GM21825 (cell line): ENCODE data around the gene CCSER1.

Experiments used
- ATAC-seq: cut with Tn5 transposase; IDR thresholded peaks from one replicate; pipeline ENCODE4 v1.9.1; 2021; ENCODE audit warnings: mild to moderate bottlenecking, moderate library complexity; ENCODE audit not compliant: unreplicated experiment

Gene CCSER1

DNA sequence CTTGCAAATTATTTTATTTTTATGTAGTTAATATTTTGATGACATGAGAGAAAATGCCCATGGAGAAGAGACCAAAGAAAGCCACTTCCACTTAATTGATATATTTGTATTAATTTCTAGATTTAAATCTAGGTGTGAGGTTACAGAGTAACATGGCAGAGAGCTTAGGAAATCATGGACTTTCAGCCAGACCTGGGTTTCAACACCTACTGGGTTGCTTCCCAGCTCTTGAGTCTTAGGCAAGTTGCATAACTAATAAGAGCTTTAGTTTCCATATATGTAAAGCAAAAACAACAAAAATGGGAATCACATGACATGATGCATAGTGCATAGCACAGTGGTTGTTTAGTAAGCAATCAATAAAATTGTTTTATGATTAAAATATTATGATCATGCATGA, 413.3 kb downstream of the CCSER1 start:
- no peak for ATAC-seq

DNA sequence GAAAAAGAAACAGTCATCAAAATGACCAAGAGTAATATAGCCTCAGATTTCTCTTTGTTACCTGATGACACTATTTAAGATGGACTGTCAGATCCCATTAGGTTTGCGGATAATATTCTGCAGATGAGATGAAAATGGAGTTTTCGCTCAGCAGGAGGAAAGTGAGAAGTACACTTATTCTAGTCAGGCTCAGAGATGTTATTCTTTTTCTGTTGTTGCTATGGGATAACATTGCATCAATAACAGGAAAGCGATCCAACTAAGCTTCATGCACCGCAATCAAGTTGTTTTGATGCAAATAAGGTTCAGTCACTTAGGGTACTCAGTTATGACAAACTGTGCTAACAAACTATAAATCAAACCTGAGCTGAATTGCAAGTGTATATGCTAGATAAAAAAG, 415.0 kb downstream of the CCSER1 start:
- no peak for ATAC-seq

DNA sequence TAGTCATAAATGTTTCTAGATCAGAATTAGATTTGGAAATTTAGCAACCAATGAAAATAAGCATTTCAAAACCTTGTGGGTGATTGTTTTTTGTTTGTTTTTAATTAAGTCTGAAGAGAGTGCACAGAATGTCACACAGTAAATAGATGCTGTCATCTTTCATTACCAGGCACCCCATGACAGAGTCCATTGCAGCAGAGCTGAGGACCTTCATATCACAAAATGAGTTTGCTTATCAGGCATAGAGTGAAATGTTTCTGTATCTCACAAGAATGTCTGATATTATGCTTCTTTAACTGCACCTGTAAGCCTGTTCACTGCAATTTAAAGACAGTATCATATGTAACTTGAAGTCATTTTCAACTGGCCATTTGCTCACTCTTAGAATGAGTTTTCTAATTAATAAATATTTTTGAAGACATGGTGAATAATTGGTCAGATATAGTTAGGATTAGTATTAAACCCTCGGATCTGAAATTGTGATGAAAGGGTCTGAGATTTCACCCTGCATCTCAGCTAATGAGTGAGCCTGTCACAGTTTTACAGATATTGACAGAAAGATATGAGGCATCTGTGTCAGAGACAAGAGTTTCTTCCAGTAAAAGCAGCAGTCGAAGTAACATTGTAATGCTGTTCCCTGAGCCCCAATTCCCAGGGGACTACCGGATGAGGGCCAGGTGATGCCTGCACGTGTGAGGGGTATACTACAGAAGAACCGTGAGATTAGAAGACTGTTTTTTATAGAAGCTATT, 416.4 kb downstream of the CCSER1 start:
- no peak for ATAC-seq

DNA sequence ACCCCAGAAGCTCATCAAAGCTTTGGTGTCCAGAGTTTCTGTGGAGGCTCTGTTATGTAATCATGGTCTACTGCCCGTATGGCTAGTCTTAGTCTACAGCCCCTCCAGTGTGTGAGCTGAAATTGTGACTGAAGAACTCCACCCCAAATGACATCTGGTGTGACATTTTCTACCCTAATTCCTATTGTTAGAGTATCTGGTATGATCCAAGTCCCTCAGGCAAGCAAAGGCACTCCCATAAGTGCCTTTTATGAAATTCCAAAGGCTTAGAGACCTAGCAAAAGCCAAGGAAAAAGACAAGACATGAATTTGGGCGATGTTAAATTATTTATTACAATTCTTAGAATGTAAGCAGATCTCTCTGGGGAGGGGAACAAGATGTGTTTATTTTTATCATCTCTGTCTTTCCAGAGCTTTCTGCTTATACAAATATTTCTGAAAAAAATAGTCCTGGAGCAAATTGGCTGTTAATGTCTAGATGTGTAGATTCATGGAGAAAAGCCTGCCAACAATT, 417.4 kb downstream of the CCSER1 start:
- ATAC-seq: no peak

DNA sequence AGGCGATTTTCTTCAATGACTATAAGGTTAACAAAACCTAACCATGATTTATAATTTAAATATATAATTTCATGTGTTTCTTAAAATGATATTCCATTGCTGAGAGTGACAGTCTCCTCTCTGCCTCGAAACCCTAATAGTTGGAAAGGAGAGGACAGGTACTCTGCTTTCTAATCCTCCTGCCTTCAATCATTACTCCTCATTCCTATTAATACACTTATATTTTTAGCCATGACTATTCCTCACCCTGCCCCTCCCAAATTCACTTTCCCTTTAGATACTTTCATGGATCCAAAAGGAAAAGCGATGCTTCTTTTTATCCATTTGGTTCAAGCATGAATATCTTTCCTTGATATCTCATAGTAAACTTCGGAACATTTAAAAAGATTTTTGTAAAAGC, 418.2 kb downstream of the CCSER1 start:
- ATAC-seq: no peak

DNA sequence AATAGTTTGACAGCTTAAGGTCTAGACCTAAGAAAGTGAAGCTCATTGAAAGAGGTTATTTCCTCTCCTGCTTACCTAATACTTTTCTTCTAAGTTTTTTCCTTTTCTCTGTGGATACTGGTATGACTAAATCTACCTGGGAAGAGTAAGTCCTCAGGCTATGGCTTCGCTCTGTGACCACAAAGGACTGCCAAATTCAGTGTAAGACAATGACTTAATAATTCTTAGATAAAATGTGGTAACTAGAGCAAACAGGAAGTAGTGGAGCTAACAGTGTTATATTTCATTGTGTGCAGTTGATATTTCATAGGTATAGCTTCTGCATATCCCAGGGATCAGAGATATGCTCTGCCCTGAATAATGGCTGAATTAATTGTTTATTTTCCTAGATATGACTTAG, 418.9 kb downstream of the CCSER1 start:
- no peak for ATAC-seq

DNA sequence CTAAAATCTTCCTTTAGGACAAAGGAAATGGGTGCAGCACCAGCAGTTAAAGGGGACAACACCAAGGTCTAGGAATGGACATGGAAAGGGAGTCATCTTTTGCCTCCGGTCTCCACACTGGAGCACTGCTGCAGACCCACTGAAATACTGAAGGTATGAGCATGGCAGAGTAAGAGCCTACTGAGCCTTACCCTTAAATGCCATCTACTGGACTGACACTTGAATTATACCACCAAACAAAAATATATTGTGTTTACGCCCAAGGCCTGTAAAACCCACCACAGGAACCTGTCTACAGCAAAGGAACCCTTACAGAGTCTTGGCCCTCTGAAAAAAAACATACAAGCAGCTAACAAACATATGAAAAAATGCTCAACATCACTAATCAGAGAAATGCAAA, 443.4 kb downstream of the CCSER1 start:
- ATAC-seq: no peak

DNA sequence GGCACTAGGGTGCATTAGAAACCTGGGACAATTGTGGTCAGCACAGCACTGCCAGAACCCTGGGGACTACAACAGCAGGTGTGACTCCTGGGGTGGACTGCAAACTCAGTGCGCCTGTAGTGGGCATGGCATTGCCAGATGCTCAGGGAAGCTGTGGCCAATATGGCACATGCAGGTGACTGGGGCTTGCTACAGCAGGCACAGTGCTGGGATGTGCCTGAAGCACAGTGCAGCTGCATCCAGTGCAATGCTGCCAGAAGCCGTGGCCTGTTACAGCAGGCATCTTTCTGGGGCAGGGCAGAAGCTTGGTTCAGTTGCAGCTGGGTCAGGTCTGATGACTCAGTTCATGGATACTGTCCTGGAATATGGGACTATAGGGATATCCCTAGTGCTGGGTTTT, 445.8 kb downstream of the CCSER1 start:
- no peak for ATAC-seq

DNA sequence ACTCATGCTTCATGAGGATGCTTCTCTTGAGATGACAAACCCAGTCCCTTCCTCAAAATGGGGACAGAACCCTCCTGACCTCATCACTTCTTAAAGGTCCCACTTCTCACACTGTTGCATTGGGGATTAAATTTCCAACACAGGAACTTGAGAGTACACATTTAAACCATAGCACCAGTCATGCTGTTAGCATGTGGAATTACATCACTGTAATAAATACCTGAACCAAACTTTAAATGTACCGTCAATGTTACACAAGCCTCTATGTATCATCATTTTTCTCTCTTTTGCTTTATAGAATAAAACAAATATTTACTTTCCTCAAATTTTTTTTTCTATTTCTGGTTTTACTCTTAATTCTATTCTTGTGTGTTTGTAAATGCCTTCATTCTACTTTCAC, 448.2 kb downstream of the CCSER1 start:
- ATAC-seq: no peak

DNA sequence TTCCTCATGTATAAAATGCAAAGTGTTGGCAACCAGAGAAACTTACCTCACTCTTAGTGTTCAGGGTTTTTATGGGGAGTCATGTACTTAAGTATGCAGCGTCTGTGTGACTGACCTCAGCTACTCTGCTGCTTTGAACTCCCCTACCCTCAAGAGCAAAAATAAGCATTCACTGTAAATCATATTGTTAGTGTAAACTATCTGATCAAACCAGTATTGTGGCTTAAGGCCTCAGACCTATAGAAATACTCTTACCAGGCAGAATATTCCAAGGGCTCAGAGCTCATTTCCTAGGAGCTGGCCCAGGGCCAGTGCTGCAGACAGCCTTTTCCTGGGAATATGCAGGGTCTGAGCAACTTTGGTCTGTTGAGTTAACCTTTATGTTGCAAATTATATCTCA, 453.1 kb downstream of the CCSER1 start:
- ATAC-seq: no peak

DNA sequence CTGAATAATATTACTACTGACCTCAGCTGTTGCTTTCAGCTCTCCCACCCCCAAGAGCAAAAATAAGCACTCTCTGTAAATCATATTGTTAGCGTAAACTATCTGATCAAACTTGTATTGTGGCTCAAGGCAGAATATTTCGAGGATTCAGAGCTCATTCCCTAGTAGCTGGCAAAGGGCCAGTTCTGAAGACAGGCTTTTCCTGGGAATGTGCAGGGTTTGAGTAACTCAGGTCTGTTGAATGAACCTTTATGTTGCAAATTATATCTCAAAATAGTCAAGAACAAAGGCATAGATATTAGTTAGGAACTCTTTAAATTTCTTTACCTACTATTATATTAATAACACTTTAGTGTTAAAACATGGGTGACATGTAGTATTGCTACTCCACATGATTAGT, 454.9 kb downstream of the CCSER1 start:
- no peak for ATAC-seq

DNA sequence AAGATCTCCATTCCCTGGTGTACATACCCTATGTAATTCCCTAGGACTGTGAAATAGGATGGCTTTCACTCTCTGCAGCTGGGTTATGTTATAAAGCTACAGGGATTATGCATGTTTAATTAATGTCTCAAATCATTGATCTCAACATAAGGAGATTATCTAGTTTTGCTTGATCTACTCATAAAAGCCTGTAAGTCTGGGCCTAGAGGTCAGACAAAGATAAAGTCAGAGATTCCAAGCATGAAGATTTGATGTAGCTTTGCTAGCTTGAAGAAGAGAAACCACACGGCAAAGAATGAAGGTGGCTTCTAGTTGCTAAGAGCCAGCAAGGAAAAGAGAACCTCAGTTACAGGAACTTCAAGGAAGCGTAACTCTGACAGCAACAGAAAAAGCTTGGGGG, 456.9 kb downstream of the CCSER1 start:
- ATAC-seq: no peak

DNA sequence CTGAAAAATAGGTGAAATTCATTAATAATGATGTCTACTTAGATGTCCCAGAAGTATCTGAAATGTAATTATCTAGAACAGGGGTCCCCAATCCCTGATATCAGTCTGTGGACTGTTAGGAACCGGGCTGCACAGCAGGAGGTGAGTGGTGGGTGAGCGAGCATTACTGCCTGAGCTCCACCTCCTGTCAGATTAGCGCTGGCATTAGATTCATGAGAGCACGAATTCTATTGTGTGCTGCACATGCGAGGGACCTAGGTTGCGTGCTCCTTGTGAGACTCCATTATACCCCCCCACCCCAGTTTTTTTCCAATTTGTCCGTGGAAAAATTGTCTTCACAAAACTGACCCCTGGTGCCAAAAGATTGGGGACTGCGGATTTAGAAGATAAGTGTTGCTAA, 458.8 kb downstream of the CCSER1 start:
- ATAC-seq: no peak

DNA sequence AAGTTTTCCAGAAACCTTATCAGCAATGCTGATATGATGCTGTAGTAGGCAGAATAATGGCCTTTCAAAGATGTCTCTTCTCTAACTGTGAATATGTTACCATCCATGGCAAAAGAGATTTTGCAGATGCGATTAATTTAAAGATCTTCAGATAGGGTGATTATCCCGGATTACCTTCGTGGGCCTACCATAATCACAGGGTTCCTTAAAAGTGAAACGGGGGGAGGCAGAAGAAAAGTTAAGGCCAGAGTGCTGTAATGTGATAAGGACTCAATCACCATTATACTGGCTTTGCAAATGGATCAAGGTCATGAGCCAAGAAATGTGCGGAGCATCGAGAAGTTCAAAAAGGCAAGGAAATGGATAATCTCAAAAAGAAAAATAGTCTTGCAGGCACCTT, 459.6 kb downstream of the CCSER1 start:
- no peak for ATAC-seq

DNA sequence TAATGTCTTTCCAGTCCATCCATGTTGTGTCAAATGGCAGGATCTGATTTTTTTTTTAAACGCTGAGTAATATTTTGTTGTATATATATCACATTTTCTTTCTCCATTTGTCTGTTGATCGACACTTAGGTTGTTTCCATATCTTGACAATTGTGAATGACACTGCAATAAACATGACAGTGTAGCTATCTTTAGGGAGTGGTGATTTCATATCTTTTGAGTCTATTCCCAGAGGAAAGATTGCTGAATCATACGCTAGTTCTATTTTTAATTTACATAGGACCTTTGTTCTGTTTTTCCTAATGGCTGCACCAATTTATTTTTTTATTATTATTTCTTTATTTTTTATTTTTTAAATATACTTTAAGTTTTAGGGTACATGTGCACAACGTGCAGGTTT, 470.7 kb downstream of the CCSER1 start:
- ATAC-seq: no peak

DNA sequence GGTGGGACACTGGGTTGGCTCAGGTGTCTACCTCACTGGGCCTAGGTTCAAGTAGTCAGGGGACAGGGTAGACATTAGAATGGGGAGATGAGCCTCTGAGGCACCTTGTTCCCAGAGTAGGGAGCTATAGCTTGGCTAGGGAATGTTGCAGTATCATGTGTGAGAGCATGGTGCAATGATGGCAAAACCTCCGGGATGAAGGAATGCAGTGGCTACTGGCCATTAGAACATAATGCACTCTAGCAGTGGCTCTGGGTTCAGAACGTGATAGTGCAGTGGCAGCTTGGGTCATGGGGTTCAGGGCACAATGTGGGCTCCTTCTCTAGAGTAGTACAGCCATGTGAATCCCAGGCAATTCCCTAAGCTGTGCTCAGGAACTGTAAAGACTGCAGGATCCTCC, 471.5 kb downstream of the CCSER1 start:
- no peak for ATAC-seq

DNA sequence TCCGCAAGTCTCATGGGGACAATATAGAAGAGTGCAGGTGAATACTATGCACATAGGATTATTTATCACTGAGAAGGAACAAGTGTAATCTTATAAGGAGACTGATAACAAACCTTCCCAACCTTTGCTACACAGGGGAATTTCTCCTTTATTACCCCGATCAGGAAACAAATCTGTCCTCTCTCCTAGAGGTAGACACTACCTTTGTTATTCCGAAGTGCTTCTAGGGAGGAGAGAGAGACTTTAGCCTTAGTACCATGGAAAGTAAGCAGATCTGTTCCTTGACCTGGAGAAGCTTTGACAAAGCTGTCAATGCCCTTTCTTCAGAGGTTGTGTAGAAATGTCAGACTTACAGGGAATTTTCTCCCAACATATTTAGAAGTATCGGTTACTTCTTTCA, 475.5 kb downstream of the CCSER1 start:
- no peak for ATAC-seq

DNA sequence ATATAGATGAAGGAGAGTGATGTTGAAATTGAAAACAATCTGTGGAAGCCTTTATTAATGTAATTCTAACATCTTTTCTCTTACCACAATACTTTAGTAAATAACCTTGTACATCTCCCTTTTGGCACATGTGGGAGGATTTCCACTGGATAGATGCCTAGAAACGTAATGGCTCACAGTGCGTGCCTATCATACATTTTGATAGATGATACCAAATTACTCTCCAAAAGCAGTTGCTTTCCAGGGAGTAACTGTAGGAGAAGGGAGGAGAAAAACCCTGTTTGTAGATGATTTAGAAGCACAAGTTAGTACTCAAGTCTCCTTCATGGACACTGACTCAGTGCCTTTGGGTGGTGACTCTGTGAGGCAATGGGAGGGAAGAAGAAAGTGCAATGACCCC, 476.3 kb downstream of the CCSER1 start:
- no peak for ATAC-seq

DNA sequence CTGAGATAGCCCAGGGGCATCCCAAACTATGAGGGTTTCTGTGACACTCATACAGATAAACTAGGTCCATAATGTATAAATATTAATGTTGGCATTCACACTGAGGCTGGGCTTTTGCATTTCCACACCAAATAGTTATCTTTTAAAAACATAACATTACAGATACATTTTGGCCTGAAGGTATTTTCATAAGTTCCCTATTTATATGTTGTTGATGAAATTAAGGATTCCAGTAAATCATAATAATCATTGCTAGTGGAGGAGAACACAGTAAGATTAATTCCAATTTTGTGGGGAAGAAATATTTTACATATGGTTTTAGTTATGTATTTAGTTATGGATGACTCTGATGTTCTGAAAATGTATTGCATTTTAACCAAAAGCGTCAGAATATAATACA, 479.6 kb downstream of the CCSER1 start:
- ATAC-seq: no peak

DNA sequence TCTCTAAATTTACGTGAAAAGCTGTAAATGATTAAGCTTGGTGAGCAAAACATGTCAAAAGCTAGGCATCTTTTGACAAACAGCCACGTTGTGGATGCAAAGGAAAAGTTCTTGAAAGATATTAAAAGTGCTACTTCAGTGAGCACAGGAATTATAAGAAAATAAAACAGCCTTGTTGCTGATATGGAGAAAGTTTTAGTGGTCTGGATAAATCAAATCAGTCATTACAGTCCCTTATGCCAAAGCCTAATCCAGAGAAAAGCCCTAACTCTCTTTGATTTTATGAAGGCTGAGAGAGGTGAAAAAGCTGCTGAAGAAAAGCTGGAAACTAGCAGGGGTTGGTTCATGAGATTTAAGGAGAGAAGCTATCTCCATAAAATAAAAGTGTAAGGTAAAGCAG, 487.2 kb downstream of the CCSER1 start:
- ATAC-seq: no peak

DNA sequence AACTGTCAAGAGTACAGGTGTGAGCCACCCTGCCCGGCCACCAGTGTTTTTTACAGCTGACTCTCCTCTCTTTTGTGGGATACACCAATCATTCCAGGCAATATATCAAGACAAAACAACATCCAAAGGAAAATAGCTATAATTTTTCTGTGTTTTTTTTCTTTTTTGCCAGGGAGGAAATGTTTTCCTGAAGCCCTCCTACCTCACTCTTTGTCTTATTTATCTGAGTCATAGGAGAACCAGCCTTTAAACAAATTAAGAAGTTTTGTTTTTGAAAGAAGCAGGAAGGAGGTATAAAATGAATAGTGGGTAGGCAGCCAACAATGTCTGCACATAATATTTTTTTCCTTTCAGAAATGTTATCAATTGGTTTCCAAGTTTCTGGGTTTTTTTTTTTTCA, 493.9 kb downstream of the CCSER1 start:
- ATAC-seq: no peak

DNA sequence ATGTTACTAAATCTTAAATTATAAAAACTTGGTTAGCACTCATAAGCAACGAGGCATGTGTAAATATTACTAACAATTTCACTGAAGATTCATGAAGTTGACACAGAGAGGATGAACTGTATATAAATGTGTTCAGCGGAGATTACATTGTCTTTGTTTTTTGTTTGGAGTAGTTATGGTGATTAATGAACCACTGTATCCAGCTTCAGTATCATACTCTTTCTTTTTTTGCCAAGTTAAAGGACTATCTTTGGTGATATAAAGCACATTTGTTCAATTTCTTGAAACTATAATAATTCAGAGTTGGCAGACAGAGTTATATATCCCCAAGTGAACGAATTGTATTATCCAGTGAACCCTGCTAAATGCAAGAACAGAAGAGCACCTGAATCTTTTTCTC, 497.6 kb downstream of the CCSER1 start:
- no peak for ATAC-seq
